Measurements from ENCODE around the gene LOC101059915.
"Not testable (repeated sequence)": the region's sequence is repeated elsewhere in the genome, so short reads cannot be mapped to it uniquely, and the experiment has no call there.

The LOC101059915 gene

GRCh38 chrX:71698299-71699022 lies 31.1 kb downstream of the LOC101059915 start:
- H3K4me1 ChIP-seq (ENCODE audit: insufficient read depth, low read length); H2AFZ ChIP-seq (ENCODE audit: low read length); intact Hi-C loops (cut with micrococcal nuclease; ENCODE audit: unreplicated experiment); H3K27ac ChIP-seq (ENCODE audit: extremely low read length, insufficient read depth, low read length); CTCF ChIA-PET (ENCODE audit: low intra/inter-chr PET ratio, low total read pairs); H3K27me3 ChIP-seq (ENCODE audit: control insufficient read depth in 1 of 2, insufficient read depth in 2 of 2, low read length in 2 of 2); in situ Hi-C loops (cut with HindIII; ENCODE audit: extremely low pct_ligation_motif_present, low pct_unique_long_range_greater_than_20kb); BruUV-seq (replicated peaks); H3K79me2 ChIP-seq (ENCODE audit: insufficient read depth, low read length); H3K9me3 ChIP-seq (ENCODE audit: low read length); H3K4me2 ChIP-seq (ENCODE audit: low read depth, low read length); ATAC-seq; POLR2A ChIA-PET; H3K9ac ChIP-seq (ENCODE audit: insufficient read depth, low read depth, low read length); FAIRE-seq; H4K20me1 ChIP-seq (ENCODE audit: insufficient read depth, low read length); DNase-seq (ENCODE audit: low spot score); H3K36me3 ChIP-seq (replicated peaks in 1 of 2; ENCODE audit: control insufficient read depth in 1 of 2, insufficient read depth in 2 of 2, low read length in 2 of 2); H3K4me3 ChIP-seq (replicated peaks in 1 of 3; ENCODE audit: insufficient read depth in 1 of 3, low read depth in 2 of 3, low read length in 3 of 3): not testable (repeated sequence)
- no CpG with 5 or more reads among the region's 12 CpGs for WGBS (ENCODE audit: low lambda C conversion rate)

GRCh38 chrX:71699023-71699344 lies 31.6 kb downstream of the LOC101059915 start:
- H3K9ac ChIP-seq (ENCODE audit: insufficient read depth, low read depth, low read length); H3K4me3 ChIP-seq (replicated peaks in 1 of 3; ENCODE audit: insufficient read depth in 1 of 3, low read depth in 2 of 3, low read length in 3 of 3); BruUV-seq (replicated peaks); CTCF ChIA-PET (ENCODE audit: low intra/inter-chr PET ratio, low total read pairs); DNase-seq (ENCODE audit: low spot score); H3K27ac ChIP-seq (ENCODE audit: extremely low read length, insufficient read depth, low read length); intact Hi-C loops (cut with micrococcal nuclease; ENCODE audit: unreplicated experiment); in situ Hi-C loops (cut with HindIII; ENCODE audit: extremely low pct_ligation_motif_present, low pct_unique_long_range_greater_than_20kb); H3K36me3 ChIP-seq (replicated peaks in 1 of 2; ENCODE audit: control insufficient read depth in 1 of 2, insufficient read depth in 2 of 2, low read length in 2 of 2); H2AFZ ChIP-seq (ENCODE audit: low read length); H3K4me2 ChIP-seq (ENCODE audit: low read depth, low read length); POLR2A ChIA-PET; H3K4me1 ChIP-seq (ENCODE audit: insufficient read depth, low read length); FAIRE-seq; H4K20me1 ChIP-seq (ENCODE audit: insufficient read depth, low read length); H3K79me2 ChIP-seq (ENCODE audit: insufficient read depth, low read length); ATAC-seq; H3K27me3 ChIP-seq (ENCODE audit: control insufficient read depth in 1 of 2, insufficient read depth in 2 of 2, low read length in 2 of 2); H3K9me3 ChIP-seq (ENCODE audit: low read length): not testable (repeated sequence)
- no CpG with 5 or more reads among the region's 4 CpGs for WGBS (ENCODE audit: low lambda C conversion rate)

GRCh38 chrX:71702853-71703252 lies 35.5 kb downstream of the LOC101059915 start:
- no CpG with 5 or more reads among the region's 12 CpGs for WGBS (ENCODE audit: low lambda C conversion rate)
- H3K36me3 ChIP-seq (replicated peaks in 1 of 2; ENCODE audit: control insufficient read depth in 1 of 2, insufficient read depth in 2 of 2, low read length in 2 of 2); H3K9ac ChIP-seq (ENCODE audit: insufficient read depth, low read depth, low read length); H3K27me3 ChIP-seq (ENCODE audit: control insufficient read depth in 1 of 2, insufficient read depth in 2 of 2, low read length in 2 of 2); H2AFZ ChIP-seq (ENCODE audit: low read length); CTCF ChIA-PET (ENCODE audit: low intra/inter-chr PET ratio, low total read pairs); BruUV-seq (replicated peaks); H3K79me2 ChIP-seq (ENCODE audit: insufficient read depth, low read length); H3K27ac ChIP-seq (ENCODE audit: extremely low read length, insufficient read depth, low read length); in situ Hi-C loops (cut with HindIII; ENCODE audit: extremely low pct_ligation_motif_present, low pct_unique_long_range_greater_than_20kb); H3K4me3 ChIP-seq (replicated peaks in 1 of 3; ENCODE audit: insufficient read depth in 1 of 3, low read depth in 2 of 3, low read length in 3 of 3); FAIRE-seq; intact Hi-C loops (cut with micrococcal nuclease; ENCODE audit: unreplicated experiment); H3K4me2 ChIP-seq (ENCODE audit: low read depth, low read length); H3K4me1 ChIP-seq (ENCODE audit: insufficient read depth, low read length); H4K20me1 ChIP-seq (ENCODE audit: insufficient read depth, low read length); DNase-seq (ENCODE audit: low spot score); POLR2A ChIA-PET; H3K9me3 ChIP-seq (ENCODE audit: low read length): not testable (repeated sequence)
- ATAC-seq = peak; percentile 53; the same call in 2 of the 3 replicates

GRCh38 chrX:71714064-71714463 lies 46.7 kb downstream of the LOC101059915 start:
- DNase-seq (ENCODE audit: low spot score); intact Hi-C loops (cut with micrococcal nuclease; ENCODE audit: unreplicated experiment); H3K27me3 ChIP-seq (ENCODE audit: control insufficient read depth in 1 of 2, insufficient read depth in 2 of 2, low read length in 2 of 2); ATAC-seq; POLR2A ChIA-PET; H3K27ac ChIP-seq (ENCODE audit: extremely low read length, insufficient read depth, low read length); H3K4me3 ChIP-seq (replicated peaks in 1 of 3; ENCODE audit: insufficient read depth in 1 of 3, low read depth in 2 of 3, low read length in 3 of 3); H3K36me3 ChIP-seq (replicated peaks in 1 of 2; ENCODE audit: control insufficient read depth in 1 of 2, insufficient read depth in 2 of 2, low read length in 2 of 2); BruUV-seq (replicated peaks); in situ Hi-C loops (cut with HindIII; ENCODE audit: extremely low pct_ligation_motif_present, low pct_unique_long_range_greater_than_20kb); H3K79me2 ChIP-seq (ENCODE audit: insufficient read depth, low read length); H2AFZ ChIP-seq (ENCODE audit: low read length); H4K20me1 ChIP-seq (ENCODE audit: insufficient read depth, low read length); FAIRE-seq; H3K9me3 ChIP-seq (ENCODE audit: low read length); CTCF ChIA-PET (ENCODE audit: low intra/inter-chr PET ratio, low total read pairs); H3K4me2 ChIP-seq (ENCODE audit: low read depth, low read length); H3K4me1 ChIP-seq (ENCODE audit: insufficient read depth, low read length); H3K9ac ChIP-seq (ENCODE audit: insufficient read depth, low read depth, low read length): not testable (repeated sequence)
- WGBS (ENCODE audit: low lambda C conversion rate) = no CpG with 5 or more reads among the region's 14 CpGs
